GM19455 (cell line): Measurements from ENCODE around the gene FZD4.
"Not testable (repeated sequence)": the region's sequence is repeated elsewhere in the genome, so short reads cannot be mapped to it uniquely, and the experiment has no call there.

ENCODE experiments used
- ATAC-seq: cut with Tn5 transposase; IDR thresholded peaks from one replicate; pipeline ENCODE4 v1.9.1; 2021; ENCODE audit not compliant: unreplicated experiment

The FZD4 gene

DNA sequence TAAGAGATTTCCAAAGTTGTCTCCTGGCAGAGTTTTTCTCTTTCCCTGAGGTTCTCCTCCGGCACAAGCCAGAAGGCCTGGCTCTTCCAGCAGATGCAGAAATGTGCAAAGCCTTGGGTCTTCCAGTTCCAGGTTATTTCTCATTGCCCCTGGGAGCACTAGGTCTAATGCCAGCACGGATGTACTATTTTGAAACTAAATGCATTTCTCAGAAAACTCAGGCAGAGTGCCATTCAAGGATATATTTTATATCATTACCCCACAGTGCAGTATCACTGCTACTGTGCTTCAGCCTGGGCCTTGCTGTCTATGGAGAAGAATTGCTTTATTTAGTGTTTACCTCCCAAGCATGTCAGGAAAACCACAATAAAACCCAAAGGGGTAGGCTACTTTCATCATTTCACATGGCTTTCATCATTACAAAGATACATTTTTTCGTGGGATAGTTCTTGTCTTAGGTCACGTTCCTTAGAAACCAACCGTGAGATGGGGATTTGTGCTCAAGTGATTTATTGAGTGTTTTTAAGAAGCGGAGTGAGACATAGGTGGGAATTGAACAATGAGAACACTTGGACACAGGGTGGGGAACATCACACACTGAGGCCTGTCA lies 22.4 kb upstream of the FZD4 start:
- ATAC-seq = no peak

DNA sequence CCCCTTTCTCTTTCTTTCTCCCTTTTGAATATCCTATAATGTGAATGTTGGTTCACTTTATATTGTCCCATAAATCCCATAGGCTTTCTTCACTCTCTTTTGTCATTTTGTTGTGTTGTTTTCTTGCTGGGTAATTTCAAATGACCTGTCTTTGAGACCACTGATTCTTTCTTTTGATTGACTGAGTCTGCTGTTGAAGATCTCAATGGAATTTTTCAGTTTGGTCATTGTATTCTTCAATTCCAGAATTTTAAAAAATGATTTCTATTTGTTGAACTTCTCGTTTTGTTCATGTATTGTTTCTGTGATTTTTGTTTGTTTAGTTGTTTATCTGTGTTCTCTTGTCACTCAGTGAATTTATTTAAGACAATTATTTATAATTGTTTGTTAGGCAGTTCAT lies 17.5 kb upstream of the FZD4 start:
- ATAC-seq = no peak

DNA sequence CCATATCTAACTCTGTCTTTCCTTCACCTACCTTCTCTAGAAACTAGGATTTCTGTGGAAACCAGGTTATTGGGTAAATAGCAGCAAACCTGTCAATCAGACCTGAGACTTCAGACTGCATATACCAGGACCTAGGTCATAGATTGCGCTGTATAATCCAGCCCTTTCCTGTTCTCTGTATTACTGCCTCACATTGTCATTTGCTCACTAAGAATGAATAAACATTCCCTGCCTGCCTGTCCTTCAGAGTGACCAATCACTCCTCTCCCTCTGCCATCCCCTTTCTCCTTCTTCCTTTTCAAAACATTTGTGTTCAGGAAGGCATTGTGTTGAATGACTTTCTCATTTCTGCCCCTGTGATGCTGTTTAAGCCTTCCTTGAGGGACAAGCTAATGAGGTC lies 14.1 kb upstream of the FZD4 start:
- ATAC-seq = no peak

DNA sequence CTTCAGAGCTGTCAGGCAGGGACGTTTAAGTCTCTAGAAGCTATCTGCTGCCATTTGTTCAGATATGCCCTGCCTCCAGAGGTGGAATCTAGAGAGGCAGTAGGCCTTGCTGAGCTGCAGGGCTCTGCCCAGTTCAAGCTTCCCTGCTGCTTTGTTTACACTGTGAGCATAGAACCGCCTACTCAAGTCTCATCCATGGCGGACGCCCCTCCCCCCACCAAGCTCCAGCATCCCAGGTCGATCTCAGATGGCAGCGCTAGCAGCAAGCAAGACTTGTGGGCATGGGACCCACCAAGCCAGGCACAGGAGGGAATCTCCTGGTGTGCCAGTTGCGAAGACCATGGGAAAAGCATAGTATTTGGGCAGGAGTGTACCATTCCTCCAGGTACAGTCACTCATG lies 12.4 kb upstream of the FZD4 start:
- not testable (repeated sequence) for ATAC-seq

DNA sequence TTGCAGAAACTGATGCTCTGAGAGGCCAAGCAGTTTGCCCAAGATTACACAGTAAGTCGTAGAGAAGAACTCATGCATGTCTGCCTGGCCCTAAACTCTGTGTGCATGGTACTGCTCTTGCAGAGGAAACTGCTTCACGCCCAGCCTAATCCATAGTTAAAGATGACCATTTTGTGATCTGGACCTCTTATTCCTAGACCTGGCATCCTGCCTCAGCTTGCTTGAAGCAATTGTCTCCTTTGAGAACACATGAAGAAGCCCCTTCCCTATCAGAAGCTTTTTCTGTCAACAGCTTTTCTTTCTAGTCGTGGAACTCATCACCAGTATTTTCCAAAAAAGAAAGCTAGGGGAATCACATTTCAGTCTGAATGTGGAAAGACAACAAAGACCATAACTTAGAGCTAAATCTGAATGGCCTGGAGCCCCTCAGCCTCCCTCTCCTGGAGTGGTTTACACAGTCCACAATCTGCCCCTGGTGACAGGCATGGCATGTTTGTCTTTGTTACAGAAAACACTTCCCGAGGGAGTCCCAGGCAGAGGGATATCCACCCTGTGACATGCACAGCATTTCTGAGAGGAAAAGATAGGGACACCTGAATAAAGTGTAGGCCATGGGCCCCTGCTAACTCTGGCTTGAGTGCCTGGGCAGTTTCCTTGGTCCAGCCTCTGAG lies 2.9 kb upstream of the FZD4 start:
- ATAC-seq = no peak

DNA sequence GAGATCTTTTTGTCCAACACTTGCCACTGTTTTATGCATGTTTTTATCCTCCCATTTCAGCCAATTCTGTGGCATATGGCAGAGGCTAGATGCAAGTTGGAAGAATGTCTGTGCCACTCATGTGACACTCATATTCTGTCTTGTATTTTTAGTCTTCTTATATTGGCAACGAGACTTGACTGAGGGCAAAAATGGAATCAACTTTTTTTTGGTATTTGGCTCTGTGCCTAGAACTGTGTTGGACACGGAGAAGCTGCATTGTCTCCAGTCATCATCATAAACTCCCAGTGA lies 1.7 kb upstream of the FZD4 start:
- no peak for ATAC-seq

DNA sequence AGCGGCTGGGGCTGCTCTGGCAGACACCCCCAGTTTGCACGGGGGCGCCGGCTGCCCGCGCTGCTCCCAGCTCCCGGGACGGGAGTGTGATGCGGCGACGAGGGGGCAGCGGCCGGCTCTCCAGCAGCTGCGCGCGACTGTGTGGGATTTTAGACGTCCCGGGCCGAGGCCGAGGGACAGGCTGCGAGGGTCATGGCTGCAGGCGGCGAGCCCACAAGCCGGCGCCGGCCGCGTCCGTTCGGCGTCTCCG lies 159 bp downstream of the FZD4 start:
- ATAC-seq = peak; percentile 17

DNA sequence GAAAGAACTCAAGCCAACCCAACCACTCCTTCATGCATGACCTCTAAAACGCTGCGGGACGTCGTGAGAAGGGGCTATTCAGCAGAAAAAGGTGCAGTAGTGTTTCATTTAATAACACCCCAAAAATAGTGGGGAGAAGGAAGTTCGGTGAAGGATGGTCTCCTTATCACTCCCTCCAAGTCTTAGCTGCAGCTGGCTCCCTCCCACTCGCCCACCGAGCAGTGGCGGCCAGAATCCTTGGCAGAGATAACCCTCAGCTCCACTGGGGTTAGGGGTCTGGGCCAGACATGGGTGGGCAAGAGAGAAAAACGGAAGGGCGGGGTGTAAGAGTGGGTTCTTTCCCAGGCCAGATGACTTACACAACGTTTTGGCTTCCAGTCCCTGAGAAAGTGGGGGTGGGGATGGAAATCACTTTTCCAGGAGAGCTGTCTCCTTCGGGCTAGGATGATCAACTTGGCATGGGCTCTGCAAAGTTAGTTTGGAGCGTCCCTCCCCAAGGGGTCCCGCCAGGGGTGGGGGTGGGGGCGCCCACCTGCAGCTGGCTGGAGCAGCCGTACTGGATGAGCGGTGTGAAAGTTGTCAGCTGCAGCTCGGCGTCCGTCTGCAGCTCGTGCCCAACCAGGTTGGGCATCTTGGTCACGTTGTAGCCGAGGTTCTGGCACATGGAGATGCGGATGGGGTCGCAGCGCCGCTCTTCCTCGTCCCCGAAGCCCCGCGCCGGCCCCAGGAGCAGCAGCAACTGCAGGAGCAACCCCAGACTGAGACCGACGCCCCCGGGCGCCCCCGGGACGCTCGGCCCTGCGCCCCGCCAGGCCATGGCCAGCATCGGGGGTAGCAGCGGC lies 705 bp downstream of the FZD4 start:
- no peak for ATAC-seq

DNA sequence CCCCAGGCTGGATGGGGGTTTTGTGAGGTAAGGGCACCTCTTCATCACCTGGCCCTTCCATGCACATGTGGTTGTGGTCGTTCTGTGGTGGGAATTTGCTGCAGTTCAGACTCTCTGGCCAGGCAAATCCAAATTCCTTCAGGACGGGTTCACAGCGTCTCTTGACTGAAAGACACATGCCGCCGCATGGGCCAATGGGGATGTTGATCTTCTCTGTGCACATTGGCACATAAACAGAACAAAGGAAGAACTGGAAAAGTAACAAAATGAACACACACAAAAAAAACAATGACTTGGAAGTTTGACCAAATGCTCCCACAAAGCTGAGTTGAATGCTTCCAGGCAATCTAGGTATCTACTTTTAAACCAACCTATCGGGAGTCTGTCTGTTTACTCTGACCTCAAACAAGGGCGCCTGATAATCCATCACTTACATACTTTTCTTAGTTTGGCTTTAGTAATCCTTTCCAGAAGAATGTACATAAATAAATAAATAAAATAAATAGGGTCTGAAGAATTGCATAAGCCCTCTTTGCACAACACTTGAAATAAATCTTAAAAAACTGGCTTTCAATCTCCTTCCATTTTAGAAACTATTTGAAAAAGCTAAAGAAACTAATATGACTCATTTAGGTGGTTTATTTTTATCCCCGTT lies 2.8 kb downstream of the FZD4 start:
- no peak for ATAC-seq

DNA sequence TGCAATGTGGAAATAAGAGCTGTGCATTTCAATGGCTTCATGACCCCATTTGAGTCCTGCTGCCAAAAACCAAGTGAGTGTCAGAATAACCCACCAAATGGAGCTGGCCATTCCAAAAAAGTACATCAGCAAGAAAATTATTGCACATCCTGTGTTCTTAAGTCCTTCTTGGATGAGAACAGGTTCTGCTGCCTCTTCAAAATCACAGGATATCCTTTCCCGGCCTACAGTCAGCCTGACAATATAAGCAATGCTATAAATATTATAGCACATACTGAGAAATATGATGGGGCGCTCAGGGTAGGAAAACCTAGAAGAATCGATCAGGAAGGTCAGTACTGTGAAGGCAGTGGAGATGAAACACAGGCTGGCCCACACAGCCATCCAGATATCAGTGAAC lies 3.5 kb downstream of the FZD4 start:
- no peak for ATAC-seq

DNA sequence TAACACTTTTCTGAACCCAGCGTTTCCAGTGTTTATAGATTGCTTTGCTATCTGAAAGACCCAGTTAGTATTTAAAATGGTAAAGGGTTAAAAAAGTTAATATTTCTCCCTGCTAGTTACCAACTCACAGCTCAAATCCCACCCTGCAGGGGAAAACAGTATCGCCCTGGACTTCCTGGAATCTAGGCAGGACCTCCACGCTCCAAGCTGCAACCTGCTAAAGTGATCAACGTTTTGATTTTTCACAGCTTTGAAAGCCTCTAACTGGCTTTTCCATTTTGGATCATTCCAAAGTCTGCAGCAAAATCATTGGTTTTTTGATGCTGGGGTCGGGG lies 4.6 kb downstream of the FZD4 start:
- ATAC-seq = no peak

DNA sequence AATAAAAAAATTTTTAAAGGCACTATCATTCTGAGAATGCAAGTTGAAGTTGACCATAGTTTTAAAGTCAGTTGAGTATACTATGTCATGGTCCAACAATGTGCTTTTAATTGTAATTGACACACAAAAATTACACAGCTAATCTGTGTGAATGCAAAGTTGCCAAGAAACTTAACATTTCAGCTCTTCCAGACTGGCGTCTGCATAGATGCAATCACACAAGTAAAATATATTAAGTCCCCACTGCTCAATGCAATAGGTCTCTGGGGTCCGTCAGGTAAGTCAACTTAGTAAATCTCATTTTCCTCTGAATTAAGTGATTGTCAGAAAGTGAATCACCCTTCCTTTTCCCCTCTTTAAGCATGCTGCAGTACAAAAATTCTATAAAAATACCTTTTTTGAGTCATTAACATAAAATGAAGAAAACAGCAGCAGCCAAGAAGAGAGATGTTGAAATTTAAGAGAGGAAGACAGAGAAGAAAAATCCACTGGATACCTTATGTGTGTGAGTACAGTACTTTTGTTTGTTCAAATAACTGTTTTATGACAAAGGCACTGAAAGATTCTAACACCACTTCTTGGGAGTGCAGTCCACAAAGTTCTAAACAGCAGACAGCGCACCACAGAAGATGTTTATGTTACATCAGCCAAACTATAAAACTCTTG lies 5.1 kb downstream of the FZD4 start:
- ATAC-seq = no peak

DNA sequence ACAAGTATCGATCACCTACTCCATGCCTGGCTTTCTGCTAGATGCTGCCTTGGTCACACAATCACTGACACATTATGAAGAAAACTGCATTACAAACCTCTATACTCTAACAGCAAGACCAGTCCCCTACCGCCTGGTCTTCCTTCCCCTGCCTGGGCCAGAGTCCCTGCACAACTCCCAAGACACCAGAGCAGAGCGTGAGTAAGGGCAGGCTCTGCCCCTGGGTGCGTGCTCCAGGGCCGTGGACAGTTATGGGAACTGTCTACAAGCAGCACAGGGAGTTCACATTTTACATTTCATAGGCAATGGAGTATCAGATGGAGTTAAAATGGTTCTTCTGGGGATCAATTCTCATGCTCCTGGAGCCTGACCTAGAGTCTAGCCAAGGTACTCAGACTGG lies 6.5 kb downstream of the FZD4 start:
- no peak for ATAC-seq

DNA sequence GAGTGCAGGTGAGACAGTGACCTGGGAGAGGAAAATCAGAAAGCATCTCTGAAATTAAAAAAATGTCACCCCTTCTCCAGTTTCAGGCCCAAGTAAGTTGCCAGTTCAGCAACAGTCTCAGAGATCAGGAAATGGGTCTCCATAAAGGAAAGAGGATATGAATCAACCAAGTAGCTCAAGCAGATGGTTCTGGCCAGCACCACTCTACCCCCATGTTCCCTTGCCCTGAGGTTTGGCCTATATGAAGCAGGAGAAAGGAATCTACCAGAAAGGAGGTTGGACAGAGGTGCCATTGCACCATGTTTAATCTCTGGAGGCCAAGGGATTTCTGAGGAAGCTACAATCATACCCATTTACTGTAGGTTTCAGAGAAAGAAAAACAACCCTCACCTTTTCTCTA lies 7.7 kb downstream of the FZD4 start:
- no peak for ATAC-seq

DNA sequence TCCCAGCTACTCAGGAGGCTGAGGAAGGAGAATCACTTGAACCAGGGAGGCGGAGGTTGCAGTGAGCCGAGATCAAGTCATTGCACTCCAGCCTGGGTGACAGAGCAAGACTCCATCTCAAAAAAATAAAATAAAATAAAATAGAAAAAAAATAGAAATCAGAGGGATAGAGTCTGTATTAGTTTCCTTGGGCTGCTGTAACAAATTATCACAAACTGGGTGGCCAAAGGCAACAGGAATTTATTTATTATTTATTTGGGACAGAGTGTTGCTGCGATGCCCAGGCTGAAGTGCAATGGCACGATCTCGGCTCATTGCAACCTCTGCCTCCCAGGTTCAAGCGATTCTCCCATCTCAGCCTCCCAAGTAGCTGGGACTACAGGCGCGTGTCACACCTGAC lies 11.7 kb downstream of the FZD4 start:
- not testable (repeated sequence) for ATAC-seq

DNA sequence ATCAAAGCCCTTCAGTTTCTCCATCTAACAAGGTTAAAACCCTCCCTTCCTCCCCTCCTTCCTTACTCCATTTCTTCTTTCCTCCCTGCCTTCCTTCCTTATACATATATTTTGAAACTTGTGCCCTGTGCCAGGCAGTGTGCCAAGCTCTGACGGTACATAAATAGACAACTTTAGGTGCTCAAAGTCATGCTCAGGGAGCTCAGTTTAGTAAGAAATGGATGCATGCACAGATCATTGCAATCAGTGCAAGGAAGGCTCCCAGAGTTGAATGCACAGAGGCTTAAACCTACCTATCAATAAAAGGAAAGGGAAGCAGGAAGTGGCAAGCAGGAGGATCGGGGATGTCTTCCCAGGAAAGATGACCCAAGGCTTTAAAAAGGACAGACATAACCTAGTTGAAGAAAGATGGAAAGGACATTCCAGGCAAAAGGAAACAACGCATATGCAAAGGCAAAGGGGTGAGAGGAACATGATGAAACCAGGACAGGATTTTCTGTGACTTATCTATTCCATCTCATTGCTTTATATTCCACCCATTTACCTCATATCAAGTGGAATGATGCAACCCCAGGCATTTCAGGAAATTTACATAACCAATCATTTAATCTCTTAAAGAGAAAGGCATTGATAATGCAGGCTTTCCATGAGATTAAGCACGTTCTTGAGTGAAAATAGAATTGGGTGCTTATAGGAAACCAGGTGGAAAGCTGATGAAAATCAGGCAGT lies 13.2 kb downstream of the FZD4 start:
- no peak for ATAC-seq

DNA sequence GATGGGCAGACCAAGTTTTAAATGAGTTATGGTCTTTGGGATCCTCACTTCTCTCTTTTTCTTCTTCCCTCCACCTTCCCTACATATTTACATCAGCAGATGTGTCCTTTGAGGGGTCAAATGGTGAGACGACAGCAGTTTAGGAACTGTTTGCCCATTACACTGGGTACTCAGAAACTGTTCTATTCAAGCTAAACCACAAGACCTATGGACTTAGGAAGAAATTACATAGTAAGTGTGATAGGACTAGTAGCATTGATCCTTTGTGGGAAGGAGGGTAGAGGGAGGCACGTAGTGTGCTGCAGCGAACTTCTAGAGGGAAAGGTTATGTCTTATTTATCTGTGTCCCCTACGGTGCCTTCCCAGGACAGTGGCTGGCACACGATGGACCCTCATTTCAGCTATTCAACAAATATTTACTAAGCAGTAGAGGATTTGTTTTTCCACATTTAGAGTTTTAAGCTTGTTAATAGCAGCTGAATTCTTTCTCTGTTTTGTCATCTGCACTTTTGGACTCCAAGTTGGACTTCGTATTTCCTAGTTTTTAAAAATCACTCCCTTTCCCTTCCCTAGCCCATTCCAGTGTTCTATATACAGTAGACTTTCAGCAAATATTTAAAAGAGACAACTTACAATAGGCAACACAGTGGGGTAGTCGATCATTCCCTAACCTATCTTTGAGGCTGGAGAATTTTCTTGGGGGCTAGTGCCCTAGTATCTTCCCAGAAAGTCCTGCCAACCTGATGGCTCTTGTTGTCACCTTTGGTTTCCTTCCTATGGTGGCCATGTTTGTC lies 13.9 kb downstream of the FZD4 start:
- no peak for ATAC-seq

DNA sequence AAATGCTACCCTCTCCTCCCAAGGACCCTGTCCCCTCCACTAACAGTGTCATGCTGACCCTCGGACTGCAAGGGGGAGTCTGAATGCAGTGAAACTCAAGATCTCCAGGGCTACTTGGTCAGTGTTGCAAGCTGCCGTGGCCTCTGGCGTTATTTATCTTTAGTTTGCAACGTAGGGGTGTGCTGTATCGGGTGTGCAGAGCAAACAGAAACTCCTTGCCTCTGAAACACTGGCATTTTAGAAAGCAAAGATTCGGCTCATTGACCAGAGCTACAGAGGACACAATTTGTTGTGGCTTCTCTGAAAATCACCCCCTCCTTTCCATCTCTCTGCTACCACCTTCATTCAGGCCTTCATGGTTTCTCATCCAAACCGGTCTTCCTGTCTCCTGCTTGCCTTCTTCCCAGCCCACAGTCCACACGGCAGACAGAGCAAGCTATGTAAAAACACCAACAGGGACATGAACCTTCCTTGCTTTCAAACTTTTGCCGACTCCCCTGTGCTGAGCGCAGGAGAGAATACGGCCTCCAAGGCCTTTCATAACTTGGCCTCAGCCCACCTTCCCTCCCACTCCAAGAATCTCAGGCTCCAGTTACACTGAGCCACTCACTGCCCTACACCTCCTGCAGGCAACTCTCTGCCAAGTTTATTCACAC lies 14.9 kb downstream of the FZD4 start:
- ATAC-seq = no peak

DNA sequence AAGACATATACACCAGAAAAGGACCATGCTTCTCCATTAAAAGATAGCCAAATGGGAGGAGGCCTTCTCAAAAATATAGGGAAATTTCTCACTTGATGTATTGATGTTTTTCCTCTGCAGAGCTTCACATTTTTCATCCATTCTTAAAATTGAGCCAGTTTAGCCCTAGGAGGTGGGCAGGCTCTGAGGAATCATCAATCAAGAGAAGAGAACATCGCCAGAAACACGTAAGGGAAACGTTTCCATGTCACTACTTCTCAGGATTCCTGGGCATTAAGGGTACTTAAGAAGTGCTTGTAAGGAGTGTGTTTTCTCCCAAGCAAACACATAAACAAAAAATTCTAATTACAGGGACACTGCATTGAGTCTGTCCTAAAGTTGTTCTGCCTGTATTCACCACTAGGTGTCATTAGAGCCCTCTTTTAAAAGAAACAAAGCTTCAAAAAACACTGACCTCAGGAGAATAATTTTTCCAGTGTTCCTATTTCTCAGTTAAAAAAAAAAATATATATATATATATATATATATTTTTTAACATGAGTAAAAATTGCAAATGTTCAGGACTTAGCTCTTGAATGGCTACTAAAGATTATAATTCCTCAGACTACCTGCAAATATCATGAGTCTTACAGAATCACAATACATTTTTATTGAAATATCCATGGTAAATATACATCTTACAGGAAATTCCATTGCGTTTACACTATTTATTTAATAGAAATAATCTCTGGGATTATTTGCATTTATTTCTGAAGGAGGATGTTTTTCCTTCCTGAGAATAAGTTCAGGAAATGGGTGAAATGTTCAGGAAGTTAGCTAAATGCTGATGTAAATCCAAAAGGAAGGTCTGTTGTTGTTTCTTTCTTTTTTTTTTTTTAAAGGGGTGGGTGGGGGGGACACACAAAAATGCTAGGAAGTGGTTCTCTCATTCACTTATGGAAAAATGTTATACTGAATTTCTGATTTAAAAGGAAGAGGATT lies 16.0 kb downstream of the FZD4 start:
- ATAC-seq = peak; percentile 75
